ENCODE results near the gene UBA1.

UBA1 gene

GRCh38 chrX:47208108-47208507 lies 14.5 kb downstream of the UBA1 start:
- Histone ChIP-seq H3K9me3 (ENCODE audit: control insufficient read depth, low read depth, low read length) (peaks cover 11% of the 10 kb centered on the region), H3K4me1 (ENCODE audit: control insufficient read depth, low read depth, low read length) (no peaks in the 10 kb centered on the region), H3K9ac (ENCODE audit: low read length) (no peak overlapping the region), H3K36me3 (ENCODE audit: control insufficient read depth, low read depth, low read length) (peaks cover 86% of the 10 kb centered on the region), H3K4me3 (ENCODE audit: low read length) (no peak overlapping the region), H3K27ac (ENCODE audit: low read length) (no peak overlapping the region), H3K27me3 (ENCODE audit: control insufficient read depth, insufficient read depth, low read length) (no peaks in the 10 kb centered on the region)

DNA sequence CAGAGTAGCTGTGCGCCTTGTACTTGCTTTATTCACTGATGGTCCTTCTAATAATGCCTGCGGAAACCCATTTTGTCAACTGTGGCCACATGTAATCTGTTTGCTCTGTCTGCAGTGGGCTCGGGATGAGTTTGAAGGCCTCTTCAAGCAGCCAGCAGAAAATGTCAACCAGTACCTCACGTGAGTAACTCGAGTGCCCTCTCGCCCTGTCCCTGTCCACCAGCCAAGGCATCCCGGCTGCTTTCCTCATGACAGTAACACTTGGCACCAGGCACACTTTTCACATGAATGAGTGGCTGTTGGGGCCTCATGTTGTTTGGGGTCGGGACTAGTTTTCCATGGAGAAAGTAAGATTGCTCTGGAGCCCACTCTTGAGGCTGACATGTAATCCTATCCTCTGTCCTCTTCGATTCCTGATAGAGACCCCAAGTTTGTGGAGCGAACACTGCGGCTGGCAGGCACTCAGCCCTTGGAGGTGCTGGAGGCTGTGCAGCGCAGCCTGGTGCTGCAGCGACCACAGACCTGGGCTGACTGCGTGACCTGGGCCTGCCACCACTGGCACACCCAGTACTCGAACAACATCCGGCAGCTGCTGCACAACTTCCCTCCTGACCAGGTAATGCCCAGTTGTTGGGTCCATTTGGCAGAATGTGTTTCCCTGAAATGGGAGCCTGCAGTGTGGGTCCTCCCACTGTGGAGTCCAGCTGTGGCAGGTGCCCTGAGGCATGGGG lies 16.0 kb downstream of the UBA1 start:
- Histone ChIP-seq H3K9ac (ENCODE audit: low read length) (no peak overlapping the region), H3K27me3 (ENCODE audit: control insufficient read depth, insufficient read depth, low read length) (no peaks in the 10 kb centered on the region), H3K4me1 (ENCODE audit: control insufficient read depth, low read depth, low read length) (no peaks in the 10 kb centered on the region), H3K36me3 (ENCODE audit: control insufficient read depth, low read depth, low read length) (peaks cover 88% of the 10 kb centered on the region), H3K4me3 (ENCODE audit: low read length) (no peak overlapping the region), H3K27ac (ENCODE audit: low read length) (no peak overlapping the region), H3K9me3 (ENCODE audit: control insufficient read depth, low read depth, low read length) (peaks cover 11% of the 10 kb centered on the region)

GRCh38 chrX:47210661-47211425 lies 17.2 kb downstream of the UBA1 start:
- Histone ChIP-seq H3K4me1 (ENCODE audit: control insufficient read depth, low read depth, low read length) (no peaks in the 10 kb centered on the region), H3K9ac (ENCODE audit: low read length) (no peak overlapping the region), H3K4me3 (ENCODE audit: low read length) (no peak overlapping the region), H3K36me3 (ENCODE audit: control insufficient read depth, low read depth, low read length) (peaks cover 87% of the 10 kb centered on the region), H3K9me3 (ENCODE audit: control insufficient read depth, low read depth, low read length) (peaks cover 16% of the 10 kb centered on the region), H3K27ac (ENCODE audit: low read length) (no peak overlapping the region), H3K27me3 (ENCODE audit: control insufficient read depth, insufficient read depth, low read length) (no peaks in the 10 kb centered on the region)

- Histone ChIP-seq H3K4me1 (ENCODE audit: control insufficient read depth, low read depth, low read length) (no peaks in the 10 kb centered on the region), H3K9ac (ENCODE audit: low read length) (no peak overlapping the region), H3K36me3 (ENCODE audit: control insufficient read depth, low read depth, low read length) (peaks cover 69% of the 10 kb centered on the region), H3K27me3 (ENCODE audit: control insufficient read depth, insufficient read depth, low read length) (no peaks in the 10 kb centered on the region), H3K9me3 (ENCODE audit: control insufficient read depth, low read depth, low read length) (peaks cover 11% of the 10 kb centered on the region), H3K27ac (ENCODE audit: low read length) (no peak overlapping the region), H3K4me3 (ENCODE audit: low read length) (no peak overlapping the region)
Observed at GRCh38 chrX:47212381-47213293, 19.0 kb downstream of the UBA1 start.

- H3K4me1 ChIP-seq (ENCODE audit: control insufficient read depth, low read depth, low read length) = no peaks in the 10 kb centered on the region
- H3K27ac ChIP-seq (ENCODE audit: low read length) = no peak overlapping the region
- no peak overlapping the region for H3K4me3 ChIP-seq (ENCODE audit: low read length)
- peaks cover 59% of the 10 kb centered on the region for H3K36me3 ChIP-seq (ENCODE audit: control insufficient read depth, low read depth, low read length)
- H3K9me3 ChIP-seq (ENCODE audit: control insufficient read depth, low read depth, low read length) = peaks cover 6% of the 10 kb centered on the region
- H3K9ac ChIP-seq (ENCODE audit: low read length) = no peak overlapping the region
- H3K27me3 ChIP-seq (ENCODE audit: control insufficient read depth, insufficient read depth, low read length) = no peaks in the 10 kb centered on the region
Observed at GRCh38 chrX:47214435-47215077, 20.9 kb downstream of the UBA1 start.

- H3K4me1 ChIP-seq (ENCODE audit: control insufficient read depth, low read depth, low read length) = no peaks in the 10 kb centered on the region
- H3K27me3 ChIP-seq (ENCODE audit: control insufficient read depth, insufficient read depth, low read length) = no peaks in the 10 kb centered on the region
- no peak overlapping the region for H3K4me3 ChIP-seq (ENCODE audit: low read length)
- H3K36me3 ChIP-seq (ENCODE audit: control insufficient read depth, low read depth, low read length) = peaks cover 50% of the 10 kb centered on the region
- H3K27ac ChIP-seq (ENCODE audit: low read length) = no peak overlapping the region
- H3K9ac ChIP-seq (ENCODE audit: low read length) = no peak overlapping the region
- H3K9me3 ChIP-seq (ENCODE audit: control insufficient read depth, low read depth, low read length) = peaks cover 6% of the 10 kb centered on the region
Observed at GRCh38 chrX:47215291-47215900, 21.8 kb downstream of the UBA1 start.

DNA sequence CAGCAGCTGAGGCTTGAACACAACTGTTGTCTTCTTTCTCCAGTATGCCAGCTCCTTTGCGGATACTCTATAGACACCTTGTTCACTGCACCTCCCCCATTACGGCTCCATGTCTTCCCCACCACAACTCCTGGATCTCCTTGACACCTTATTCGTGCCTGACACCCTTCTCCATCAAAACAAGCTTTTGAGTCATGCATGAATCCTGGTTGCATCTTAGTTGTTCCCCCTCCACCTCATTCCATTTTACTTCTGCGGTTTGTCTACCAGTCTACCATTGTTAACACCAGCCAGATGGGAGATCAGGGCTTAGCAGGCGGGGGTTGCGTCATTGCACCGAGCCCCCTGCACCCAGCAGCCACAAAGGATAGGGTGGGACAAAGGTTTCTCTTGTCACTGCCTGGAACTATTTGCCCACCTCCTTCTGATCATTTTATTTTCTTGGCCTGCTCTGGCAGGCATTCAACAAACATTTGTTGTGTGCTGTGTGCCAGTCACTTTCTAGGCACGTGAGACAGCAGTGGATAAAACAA lies 22.8 kb downstream of the UBA1 start:
- H3K4me1 ChIP-seq (ENCODE audit: control insufficient read depth, low read depth, low read length) = no peaks in the 10 kb centered on the region
- H3K9me3 ChIP-seq (ENCODE audit: control insufficient read depth, low read depth, low read length) = peaks cover 6% of the 10 kb centered on the region
- no peak overlapping the region for H3K27ac ChIP-seq (ENCODE audit: low read length)
- H3K27me3 ChIP-seq (ENCODE audit: control insufficient read depth, insufficient read depth, low read length) = no peaks in the 10 kb centered on the region
- H3K4me3 ChIP-seq (ENCODE audit: low read length) = no peak overlapping the region
- peaks cover 40% of the 10 kb centered on the region for H3K36me3 ChIP-seq (ENCODE audit: control insufficient read depth, low read depth, low read length)
- peak overlapping the region; percentile 29 for H3K9ac ChIP-seq (ENCODE audit: low read length)

DNA sequence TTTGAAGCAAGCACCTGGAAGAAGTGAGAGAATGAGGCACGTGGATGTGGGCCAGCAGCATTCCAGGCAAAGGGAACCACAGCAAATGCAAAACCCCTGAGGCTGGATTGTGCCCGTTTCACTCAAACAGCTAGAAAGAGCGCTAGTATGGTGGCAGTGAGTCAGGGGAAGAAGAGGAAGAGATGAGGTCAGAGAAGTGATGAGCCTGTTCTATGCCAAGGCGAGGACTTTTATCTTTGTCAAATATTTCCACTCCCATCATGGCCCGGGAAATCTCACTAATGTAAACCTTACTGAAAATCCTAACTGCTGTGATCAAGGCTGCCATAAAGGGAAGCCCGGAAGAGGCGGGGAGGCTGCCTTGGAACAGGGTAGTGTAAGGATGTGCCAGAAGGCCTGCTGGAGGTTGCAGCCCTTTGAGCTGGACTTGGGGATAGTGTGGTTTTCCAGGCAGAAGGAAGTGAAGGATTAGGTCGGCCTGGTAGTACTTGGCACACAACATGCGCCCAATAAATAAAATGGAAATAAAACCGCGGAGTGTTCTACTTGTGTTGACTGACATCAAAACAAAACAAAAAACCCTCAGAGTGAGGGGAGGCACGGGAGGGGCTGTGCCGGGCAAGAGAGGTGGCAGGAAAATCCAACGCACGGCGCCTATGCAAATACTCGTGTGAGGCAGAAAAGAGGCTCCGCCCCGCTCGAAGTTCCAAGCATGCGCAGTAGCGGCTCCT lies 23.7 kb downstream of the UBA1 start:
- peak overlapping the region; percentile 29 for H3K9ac ChIP-seq (ENCODE audit: low read length)
- peaks cover 31% of the 10 kb centered on the region for H3K36me3 ChIP-seq (ENCODE audit: control insufficient read depth, low read depth, low read length)
- H3K27ac ChIP-seq (ENCODE audit: low read length) = no peak overlapping the region
- H3K9me3 ChIP-seq (ENCODE audit: control insufficient read depth, low read depth, low read length) = peaks cover 6% of the 10 kb centered on the region
- H3K4me1 ChIP-seq (ENCODE audit: control insufficient read depth, low read depth, low read length) = no peaks in the 10 kb centered on the region
- no peak overlapping the region for H3K4me3 ChIP-seq (ENCODE audit: low read length)
- no peaks in the 10 kb centered on the region for H3K27me3 ChIP-seq (ENCODE audit: control insufficient read depth, insufficient read depth, low read length)

DNA sequence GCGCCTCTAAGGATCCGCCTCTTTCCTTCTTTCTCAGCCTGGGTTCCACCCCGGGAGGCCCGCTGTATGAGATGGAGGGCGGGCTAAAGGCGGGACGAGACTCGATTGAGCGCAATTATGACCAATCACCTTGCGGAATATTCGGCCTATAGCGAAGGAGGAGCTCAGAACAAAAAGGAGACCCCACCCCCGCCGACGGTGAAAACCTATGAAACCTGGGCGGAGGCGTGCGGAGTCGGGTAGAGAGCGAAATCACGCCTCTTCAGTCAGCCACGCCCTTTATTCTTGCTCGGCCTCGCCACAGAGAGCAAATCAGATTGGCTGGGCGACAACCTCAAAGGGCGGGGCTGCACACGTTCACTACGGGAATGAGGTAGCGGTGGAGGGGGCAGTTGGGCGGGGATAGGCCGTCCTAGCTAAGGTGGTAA lies 24.2 kb downstream of the UBA1 start:
- Histone ChIP-seq H3K4me1 (ENCODE audit: control insufficient read depth, low read depth, low read length) (no peaks in the 10 kb centered on the region), H3K9ac (ENCODE audit: low read length) (peak overlapping the region; percentile 88), H3K36me3 (ENCODE audit: control insufficient read depth, low read depth, low read length) (peaks cover 27% of the 10 kb centered on the region), H3K27me3 (ENCODE audit: control insufficient read depth, insufficient read depth, low read length) (no peaks in the 10 kb centered on the region), H3K9me3 (ENCODE audit: control insufficient read depth, low read depth, low read length) (peaks cover 6% of the 10 kb centered on the region), H3K27ac (ENCODE audit: low read length) (peak overlapping the region; percentile 70), H3K4me3 (ENCODE audit: low read length) (peak overlapping the region; percentile 81)

DNA sequence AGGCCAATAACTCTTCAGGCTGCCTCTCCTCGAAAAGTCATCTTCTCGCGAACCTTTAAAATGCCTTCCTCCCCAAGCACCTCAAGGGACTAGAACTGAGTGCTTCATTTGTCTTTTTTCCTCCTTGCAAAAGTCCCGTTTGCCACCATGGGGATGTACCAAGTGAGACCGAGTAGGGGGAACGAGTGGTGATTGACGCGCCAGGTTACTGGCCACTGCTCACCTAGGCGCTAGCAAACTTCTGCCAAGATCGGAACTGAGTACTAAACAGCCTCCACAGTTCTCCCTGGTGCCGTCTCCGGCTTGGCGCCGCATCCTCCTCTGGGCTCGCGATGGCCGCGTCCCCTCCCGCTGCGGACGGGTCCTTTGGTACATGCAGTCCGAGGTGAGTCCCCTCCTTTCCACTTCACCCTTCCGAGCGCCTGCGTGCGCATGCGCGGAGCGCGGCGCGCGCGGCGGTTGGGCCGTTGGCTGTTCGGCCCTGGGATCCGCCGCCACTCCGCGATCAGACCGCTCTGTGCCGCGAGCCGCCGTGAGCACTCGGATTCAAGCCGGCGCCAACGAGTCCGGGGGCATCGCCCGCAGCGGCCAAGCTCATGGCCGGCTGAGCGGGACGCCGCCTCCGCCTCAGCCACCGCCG lies 24.8 kb downstream of the UBA1 start, which contains the start of gene CDK16:
Gene CDK16 (plus strand): TSS at position 402 of the 640 bp plus-strand sequence. CDS start 4,877 bp downstream, outside the sequence.
- H3K36me3 ChIP-seq (ENCODE audit: control insufficient read depth, low read depth, low read length) = peaks cover 26% of the 10 kb centered on the region
- peaks cover 6% of the 10 kb centered on the region for H3K9me3 ChIP-seq (ENCODE audit: control insufficient read depth, low read depth, low read length)
- peak within 1 kb of the TSS; percentile 88 for H3K9ac ChIP-seq (ENCODE audit: low read length)
- H3K4me3 ChIP-seq (ENCODE audit: low read length) = peak within 1 kb of the TSS; percentile 81
- H3K27ac ChIP-seq (ENCODE audit: low read length) = peak within 1 kb of the TSS; percentile 70
- no peaks in the 10 kb centered on the region for H3K4me1 ChIP-seq (ENCODE audit: control insufficient read depth, low read depth, low read length)
- no peaks in the 10 kb centered on the region for H3K27me3 ChIP-seq (ENCODE audit: control insufficient read depth, insufficient read depth, low read length)
